ENCODE data around the gene POU4F1.

Gene POU4F1

GRCh38 chr13:78576261-78576660, 27.1 kb downstream of the POU4F1 start:
- no peak overlapping the region for H3K27ac ChIP-seq
- TF ChIP-seq CTCF (conservative IDR thresholded peaks at IDR 0.05; ENCODE audit: low read depth) = no peak
- no peak for DNase-seq (ENCODE audit: low spot score)
- ChIA-PET POLR2A (ENCODE audit: low non-redundant PET) (no interaction called here), CTCF (no interaction called here)

GRCh38 chr13:78572459-78572858, 30.9 kb downstream of the POU4F1 start:
- ChIA-PET CTCF (no interaction called here), POLR2A (ENCODE audit: low non-redundant PET) (no interaction called here)
- no peak overlapping the region for H3K27ac ChIP-seq
- DNase-seq (ENCODE audit: low spot score) = no peak
- TF ChIP-seq CTCF (conservative IDR thresholded peaks at IDR 0.05; ENCODE audit: low read depth) = no peak

GRCh38 chr13:78569029-78569428, 34.3 kb downstream of the POU4F1 start:
- ChIA-PET CTCF (interaction anchor here (0.6 kb wide), 2 partner anchors 800 to 1829 kb away, joined by 3 to 4 read pairs; no protein-coding TSS in a partner anchor), POLR2A (ENCODE audit: low non-redundant PET) (no interaction called here)
- no peak overlapping the region for H3K27ac ChIP-seq
- no peak for TF ChIP-seq CTCF (conservative IDR thresholded peaks at IDR 0.05; ENCODE audit: low read depth)
- DNase-seq (ENCODE audit: low spot score) = no peak

GRCh38 chr13:78566631-78567030, 36.7 kb downstream of the POU4F1 start:
- H3K27ac ChIP-seq = no peak overlapping the region
- no peak for DNase-seq (ENCODE audit: low spot score)
- ChIA-PET CTCF (no interaction called here), POLR2A (ENCODE audit: low non-redundant PET) (no interaction called here)
- no peak for TF ChIP-seq CTCF (conservative IDR thresholded peaks at IDR 0.05; ENCODE audit: low read depth)

GRCh38 chr13:78562237-78562889, 41.0 kb downstream of the POU4F1 start:
- DNase-seq (ENCODE audit: low spot score) = no peak
- no peak for TF ChIP-seq CTCF (conservative IDR thresholded peaks at IDR 0.05; ENCODE audit: low read depth)
- CTCF ChIA-PET = no interaction called here
- POLR2A ChIA-PET (ENCODE audit: low non-redundant PET) = no interaction called here
- H3K27ac ChIP-seq = no peak overlapping the region

All from RWPE1 (cell line).